CD4-positive, alpha-beta T cell treated with Interleukin-12 subunit alpha and Interleukin-12 subunit beta, for 1 hour (primary cell): Measurements from ENCODE around the gene WASHC3.
A peak's percentile ranks its signal among the peaks of the same experiment; 100 is the strongest.
"Not testable (repeated sequence)": the region's sequence is repeated elsewhere in the genome, so short reads cannot be mapped to it uniquely, and the experiment has no call there.

Experiments used
- DNase-seq: peaks from one replicate; pipeline ENCODE4 v3.0.0-alpha.2; 2020

Gene WASHC3

GRCh38 chr12:102061560-102062418 is at the start of gene WASHC3:
WASHC3 (minus strand) TSS chr12:102061991; CDS start chr12:102061962, 29 bp downstream.
- peak; percentile 95 for DNase-seq

GRCh38 chr12:102110782-102111181 is 49.0 kb upstream of the WASHC3 start:
- DNase-seq, result no peak

- no peak for DNase-seq
These were observed 46.2 kb upstream of the WASHC3 start for GRCh38 chr12:102107970-102108369.

GRCh38 chr12:102106905-102107304 is 45.1 kb upstream of the WASHC3 start:
- DNase-seq, result no peak

GRCh38 chr12:102096855-102097254 is 35.1 kb upstream of the WASHC3 start:
- DNase-seq, result no peak

- peak; percentile 13 for DNase-seq
These were observed 34.0 kb upstream of the WASHC3 start for GRCh38 chr12:102095677-102096263.

GRCh38 chr12:102093319-102093718 is 31.5 kb upstream of the WASHC3 start:
- DNase-seq, result no peak

GRCh38 chr12:102089228-102089835 is 27.5 kb upstream of the WASHC3 start:
- not testable (repeated sequence) for DNase-seq

GRCh38 chr12:102080842-102081241 is 19.1 kb upstream of the WASHC3 start:
- DNase-seq, result no peak

GRCh38 chr12:102072092-102072491 is 10.3 kb upstream of the WASHC3 start:
- not testable (repeated sequence) for DNase-seq

- no peak for DNase-seq
These were observed 7.9 kb upstream of the WASHC3 start for GRCh38 chr12:102069707-102070106.

GRCh38 chr12:102067574-102068258 is 5.9 kb upstream of the WASHC3 start:
- DNase-seq, result no peak

GRCh38 chr12:102064476-102064875 is 2.7 kb upstream of the WASHC3 start:
- no peak for DNase-seq

- no peak for DNase-seq
These were observed 1.3 kb upstream of the WASHC3 start for GRCh38 chr12:102063069-102063468.

- no peak for DNase-seq
These were observed 622 bp upstream of the WASHC3 start for GRCh38 chr12:102062419-102062806.

GRCh38 chr12:102061096-102061559 is 663 bp downstream of the WASHC3 start:
- DNase-seq, result peak; percentile 64

- peak; percentile 54 for DNase-seq
These were observed 2.4 kb downstream of the WASHC3 start for GRCh38 chr12:102059343-102059742.

- DNase-seq, result no peak
These were observed 7.4 kb downstream of the WASHC3 start for GRCh38 chr12:102054345-102054744.

GRCh38 chr12:102053062-102053349 is 8.8 kb downstream of the WASHC3 start:
- DNase-seq, result no peak

- DNase-seq, result no peak
These were observed 9.4 kb downstream of the WASHC3 start for GRCh38 chr12:102052192-102053061.

GRCh38 chr12:102051431-102051965 is 10.3 kb downstream of the WASHC3 start:
- DNase-seq, result no peak
